Cortex of kidney (tissue), 1 donor: ENCODE data around the gene HES1.

Experiments
- DNase-seq: peaks from one replicate; lab custom pipeline; 2025; lab: John Stamatoyannopoulos, UW

Gene HES1

DNA sequence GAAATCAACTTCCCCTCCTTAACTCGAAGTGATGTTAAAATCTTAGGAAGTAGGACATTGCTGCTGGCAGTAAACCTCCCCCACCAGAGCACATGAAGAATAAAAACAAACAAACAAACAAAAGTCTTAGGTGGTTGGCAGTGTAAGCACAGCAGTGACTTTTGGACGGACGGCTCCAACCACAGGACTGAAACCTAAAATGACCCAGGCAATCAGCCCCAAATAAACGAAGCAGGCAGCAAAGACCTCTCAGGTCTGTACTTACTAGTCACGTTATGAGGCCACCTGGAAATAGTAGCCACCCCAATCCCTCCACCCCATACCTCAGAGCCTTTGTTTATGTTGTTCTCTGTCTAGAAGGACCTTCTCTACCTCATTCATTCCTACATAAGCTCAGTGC lies 33.5 kb upstream of the HES1 start:
- DNase-seq, result no peak

DNA sequence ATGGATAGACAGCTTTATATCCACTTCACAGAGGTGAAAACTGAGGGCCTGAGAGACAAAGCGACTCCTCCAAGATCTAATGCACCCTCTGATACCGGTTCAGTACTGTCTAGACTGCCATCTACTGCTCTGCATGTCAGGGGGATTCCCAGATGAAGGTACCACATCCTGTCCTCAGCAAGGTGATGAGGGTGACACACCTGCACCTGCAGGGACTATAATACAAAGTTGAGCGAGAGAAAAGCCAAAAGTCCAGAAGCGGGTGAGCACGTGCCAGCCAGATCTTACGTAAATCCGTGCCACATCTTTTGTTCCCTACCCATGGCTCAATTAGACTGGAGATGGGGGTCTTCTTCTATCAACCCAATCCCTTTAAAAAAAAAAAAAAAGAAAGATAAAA lies 32.4 kb upstream of the HES1 start:
- no peak for DNase-seq

DNA sequence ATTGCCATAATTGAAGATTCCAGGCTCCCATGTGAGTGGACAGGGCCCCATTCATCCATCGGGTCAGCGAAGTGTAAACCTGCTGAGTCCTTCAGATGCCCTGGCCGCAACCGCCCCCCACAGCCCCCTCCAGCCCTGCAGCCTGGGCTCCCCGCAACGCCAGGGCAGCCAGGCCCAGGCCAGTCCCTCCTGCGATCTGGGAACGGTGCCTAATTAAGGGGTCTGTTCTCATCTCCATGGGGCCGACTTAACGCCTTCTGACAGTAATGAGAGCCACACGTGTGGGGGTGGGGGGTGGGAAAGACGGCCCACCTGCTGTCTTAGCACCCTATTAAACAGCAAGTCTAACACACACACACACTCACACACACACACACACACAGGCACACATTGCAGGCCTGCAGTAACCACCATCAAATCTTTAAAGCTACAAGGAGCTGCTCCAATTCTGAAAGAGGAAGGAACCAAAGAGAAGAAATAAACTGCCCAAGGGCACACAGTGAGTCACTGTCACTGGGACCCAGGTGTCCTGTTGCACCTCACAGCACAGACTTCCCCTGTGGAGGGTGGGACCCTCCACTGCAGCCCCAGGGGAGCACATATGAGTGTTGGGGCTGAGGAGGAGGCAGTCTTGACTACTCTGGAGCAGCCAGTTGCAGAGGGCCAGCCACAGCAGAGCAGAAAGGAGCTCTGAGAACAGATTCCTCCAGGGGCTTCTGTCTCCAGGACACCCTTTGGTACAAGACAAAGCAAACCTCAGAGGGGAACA lies 31.8 kb upstream of the HES1 start:
- DNase-seq, result no peak

DNA sequence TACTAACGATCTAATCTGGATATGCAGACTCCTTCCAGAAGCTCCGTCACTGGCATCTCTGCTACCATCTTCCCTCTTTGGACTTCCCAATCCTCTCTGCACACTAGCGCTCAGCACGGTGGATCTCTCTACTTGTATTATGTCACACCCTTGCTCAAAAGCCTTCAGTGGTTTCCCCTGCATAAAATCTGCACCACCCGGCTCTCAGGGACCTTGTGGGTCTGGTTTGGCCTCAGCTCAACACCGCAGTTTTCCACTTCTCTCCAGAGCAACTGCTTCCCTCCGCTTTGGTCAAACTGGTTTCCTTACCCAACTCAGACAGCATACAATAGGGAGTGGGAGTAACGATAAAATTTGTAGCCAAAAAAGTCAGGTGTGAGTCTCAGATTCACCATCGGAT lies 30.7 kb upstream of the HES1 start:
- no peak for DNase-seq

DNA sequence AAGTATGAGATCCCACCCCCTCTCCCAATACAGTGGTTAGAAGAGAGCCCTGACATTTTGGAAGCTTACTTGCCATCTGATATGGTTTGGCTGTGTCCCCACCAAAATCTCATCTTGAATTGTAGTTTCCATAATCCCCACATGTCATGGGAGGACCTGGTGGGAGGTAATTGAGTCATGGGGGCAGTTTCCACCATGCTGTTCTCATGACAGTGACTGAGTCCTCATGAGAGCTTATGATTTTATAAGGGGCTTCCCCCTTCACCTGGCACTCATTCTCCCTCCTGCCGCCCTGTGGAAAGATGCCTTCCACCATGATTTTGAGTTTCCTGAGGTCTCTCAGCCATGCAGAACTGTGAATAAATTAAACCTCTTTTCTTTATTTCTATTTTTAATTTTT lies 28.8 kb upstream of the HES1 start:
- DNase-seq, result no peak

DNA sequence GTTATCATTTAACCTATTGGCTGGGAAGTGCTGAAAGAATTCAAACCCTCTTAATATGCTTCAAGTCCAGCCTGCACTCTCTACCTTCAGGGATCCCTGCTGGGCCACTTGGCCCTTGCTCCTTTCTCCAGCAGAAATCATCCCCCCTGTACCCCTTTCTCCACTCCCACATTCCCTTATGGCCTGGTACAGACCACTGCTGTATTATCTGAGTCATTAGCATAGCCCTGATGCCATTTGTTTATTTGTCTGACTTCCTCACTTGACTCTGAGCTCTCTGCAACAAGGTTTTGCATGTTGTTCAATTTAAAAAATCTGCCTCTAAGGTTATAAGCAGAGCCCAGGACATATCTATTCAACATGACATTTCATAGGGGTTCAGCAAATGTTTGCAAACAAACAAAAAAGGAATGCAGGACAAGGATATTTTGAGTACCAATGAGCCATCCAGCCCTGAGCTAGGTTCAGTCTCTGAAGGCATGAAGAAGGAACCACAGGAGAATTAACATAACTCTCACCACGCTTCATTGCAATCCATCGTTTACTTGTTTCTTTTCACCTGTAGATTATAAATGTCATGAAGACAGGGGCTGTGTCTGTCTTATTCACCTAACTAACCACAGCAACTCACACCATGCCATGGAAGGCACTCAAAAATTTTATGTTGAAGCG lies 26.6 kb upstream of the HES1 start:
- no peak for DNase-seq

DNA sequence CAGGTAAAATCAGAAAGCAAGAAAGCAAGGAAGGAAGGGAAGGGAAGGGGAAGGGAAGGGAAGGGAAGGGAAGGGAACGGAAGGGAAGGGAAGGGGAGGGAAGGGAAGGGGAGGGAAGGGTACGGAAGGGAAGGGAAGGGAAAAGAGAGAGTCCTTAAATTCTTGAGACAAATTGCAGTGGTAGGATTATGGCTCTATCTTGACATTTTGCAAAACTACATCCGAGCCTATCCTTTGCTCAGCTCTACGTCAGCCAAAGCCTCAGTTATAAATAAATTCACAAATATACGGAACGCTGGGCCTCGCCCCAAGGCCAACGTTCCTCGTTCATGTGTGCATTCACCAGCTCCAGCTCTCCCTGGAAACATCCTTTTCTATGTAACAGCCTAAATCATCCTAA lies 25.5 kb upstream of the HES1 start:
- DNase-seq, result no peak

DNA sequence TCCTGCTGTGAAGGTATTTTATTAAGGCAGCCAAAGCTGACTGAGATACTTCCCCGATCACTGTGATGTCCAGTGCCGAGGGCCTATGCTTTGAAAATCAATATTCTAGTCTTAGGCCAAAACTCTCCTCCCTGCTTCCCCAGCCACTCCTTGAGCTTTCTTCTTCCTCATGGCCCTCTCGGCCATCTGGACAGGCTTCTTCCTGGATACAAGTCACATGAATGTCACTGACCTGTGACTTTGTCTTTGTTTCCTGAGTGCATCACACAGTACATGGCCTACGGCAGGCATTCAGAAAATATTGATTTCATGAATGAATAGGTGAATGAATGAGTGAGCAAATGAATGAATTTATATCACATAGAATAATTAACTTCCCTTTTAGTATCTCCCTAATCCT lies 24.6 kb upstream of the HES1 start:
- DNase-seq, result no peak

DNA sequence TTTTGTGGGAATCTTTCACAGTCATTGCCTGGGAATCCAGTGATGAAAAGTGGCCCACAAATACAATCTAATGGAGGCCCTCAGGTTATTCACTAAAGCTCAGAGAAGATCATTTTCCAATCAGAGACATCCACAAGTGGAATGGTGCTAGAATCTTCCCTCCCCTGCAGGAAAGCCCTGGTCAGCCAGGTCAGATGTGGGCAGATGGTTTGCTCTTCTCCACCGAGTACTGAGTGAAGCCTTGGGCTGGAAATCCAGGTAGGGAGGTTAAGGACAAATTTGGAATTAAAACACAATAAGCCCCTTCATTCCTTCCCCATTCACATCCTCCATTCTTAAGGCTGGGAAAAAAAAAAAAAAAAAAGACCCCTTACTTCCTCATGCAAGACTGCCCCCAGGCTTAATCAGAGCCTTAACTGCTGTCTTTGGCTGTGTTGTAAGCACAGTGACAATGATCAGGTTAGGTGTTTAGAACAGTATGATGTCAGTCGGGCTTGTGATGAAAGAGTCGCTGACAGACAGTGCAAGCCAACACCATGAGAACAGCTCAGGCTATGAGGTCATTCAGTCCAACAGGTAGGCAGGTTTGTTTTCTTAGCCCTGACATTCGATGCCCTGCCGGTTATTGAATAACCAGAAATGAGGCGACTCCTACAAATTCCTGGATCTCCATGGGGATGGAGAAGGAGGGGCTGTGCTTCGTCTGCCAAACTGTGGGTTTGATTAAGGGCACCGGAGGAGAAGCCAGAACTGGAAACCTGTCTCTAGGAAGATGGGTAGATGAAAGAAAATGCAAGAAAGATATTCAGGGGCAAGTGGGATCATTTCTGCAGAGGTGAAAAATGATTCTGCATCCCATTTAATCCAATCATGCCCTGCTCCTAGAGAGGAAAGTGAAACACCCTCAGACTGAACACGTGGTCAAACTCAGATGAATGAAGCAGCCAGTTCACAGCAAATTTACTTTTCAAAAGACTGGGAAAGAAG lies 23.5 kb upstream of the HES1 start:
- DNase-seq, result no peak

DNA sequence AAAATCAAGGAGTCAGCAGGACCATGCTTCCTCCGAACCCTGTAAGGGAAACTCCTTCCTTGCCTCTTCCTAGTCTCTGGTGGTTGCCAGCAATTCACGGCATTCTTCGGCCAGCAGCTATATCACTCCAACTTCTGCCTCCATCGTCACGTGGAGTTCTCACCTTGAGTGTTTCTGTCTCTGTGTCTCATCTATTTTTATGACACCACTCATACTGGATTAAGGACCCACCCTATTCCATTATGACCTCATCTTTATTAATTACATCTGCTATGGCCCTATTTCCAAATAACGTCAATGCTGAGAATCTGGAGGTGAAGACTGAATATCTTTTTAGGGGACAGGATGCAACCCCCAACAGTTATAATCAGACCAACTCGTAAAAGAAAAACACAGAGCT lies 21.8 kb upstream of the HES1 start:
- no peak for DNase-seq

DNA sequence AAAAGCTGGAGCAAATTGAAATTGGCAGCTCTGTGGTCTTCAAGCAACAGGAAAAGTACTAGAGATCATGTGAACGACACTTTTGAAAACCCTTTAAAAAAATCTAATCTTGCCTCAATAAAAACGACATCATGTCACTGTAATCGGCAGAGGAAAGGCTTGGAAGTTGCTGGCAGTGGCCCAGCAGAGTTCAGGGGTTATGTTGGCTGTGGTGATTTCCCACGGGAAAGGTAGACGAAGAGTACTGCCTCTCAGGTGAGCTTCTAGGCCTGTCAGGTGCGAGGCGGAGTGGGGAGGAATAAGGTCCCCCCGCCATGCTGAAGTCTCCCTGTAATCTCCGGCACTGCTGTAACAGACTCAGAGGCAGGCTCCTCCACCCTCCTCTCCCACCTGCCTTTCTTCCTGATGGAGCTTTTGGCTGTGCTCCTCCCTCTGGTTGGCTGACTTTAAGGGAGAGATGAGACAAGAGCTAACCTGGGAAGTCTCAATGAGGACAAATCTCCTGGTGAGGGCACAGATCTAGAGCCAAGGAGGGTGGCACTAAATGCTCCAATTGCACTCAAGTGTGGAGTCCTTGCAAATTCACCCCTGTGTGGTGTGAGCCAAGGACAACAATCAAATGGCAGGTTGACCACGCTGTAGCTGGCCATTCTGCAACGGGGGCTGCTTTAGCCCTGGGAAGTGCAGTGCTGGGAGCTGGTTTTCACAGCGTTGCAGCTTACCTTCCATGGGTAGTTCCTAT lies 18.7 kb upstream of the HES1 start:
- no peak for DNase-seq

DNA sequence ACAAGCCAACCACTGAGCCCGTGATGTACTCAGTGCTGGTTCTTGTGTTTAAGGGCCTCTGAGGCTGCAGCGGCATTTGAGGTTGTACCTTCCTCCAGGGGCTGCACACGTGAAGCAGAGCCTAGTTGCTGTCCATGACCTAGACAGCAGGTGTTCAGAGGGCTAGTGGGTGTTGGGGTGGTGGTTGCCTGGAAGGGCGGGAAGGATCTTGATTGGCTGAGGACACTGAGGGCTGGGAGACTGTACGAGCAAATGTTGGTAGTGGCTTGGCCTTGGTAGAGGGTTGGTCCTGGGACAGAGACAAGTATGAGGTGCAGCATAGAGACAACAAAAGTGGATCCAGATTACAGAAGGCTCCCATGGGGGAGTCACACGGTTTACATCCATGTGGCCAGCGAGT lies 17.0 kb upstream of the HES1 start:
- DNase-seq, result no peak

DNA sequence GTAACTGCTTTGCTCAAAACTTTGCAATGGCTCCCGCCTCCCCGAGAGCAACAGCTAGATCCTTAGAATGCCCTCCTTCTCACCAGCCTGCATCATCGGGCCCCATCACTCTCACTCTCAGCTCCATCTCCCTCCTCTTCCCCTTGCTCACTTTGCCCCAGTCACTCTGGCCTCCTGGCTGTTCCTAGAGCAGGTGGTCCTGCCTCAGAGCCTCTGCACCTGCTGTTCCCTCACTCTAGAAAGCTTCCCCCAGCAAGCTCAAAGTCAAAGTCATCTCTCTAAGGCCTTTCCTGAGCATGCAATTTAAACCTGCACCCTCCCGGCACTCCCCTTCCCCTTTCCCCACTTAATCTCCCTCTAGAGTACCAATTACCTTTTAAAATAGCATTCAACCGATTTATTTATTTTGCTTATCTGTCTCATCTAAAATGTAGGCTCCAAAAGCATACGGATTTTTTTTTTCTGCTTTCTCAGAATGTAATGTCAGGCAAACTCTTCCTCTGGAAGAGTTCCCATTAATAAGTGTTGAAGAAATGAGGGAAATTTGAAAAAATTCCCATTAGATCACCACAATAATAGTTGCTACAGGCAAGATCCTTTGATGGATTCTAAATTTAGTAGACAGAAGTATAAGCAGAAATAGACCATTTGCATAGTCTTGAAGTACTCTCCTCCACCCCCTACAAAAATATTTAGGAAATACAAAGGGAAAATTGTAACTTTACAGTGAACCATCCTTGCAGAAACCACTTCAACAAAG lies 15.9 kb upstream of the HES1 start:
- no peak for DNase-seq

DNA sequence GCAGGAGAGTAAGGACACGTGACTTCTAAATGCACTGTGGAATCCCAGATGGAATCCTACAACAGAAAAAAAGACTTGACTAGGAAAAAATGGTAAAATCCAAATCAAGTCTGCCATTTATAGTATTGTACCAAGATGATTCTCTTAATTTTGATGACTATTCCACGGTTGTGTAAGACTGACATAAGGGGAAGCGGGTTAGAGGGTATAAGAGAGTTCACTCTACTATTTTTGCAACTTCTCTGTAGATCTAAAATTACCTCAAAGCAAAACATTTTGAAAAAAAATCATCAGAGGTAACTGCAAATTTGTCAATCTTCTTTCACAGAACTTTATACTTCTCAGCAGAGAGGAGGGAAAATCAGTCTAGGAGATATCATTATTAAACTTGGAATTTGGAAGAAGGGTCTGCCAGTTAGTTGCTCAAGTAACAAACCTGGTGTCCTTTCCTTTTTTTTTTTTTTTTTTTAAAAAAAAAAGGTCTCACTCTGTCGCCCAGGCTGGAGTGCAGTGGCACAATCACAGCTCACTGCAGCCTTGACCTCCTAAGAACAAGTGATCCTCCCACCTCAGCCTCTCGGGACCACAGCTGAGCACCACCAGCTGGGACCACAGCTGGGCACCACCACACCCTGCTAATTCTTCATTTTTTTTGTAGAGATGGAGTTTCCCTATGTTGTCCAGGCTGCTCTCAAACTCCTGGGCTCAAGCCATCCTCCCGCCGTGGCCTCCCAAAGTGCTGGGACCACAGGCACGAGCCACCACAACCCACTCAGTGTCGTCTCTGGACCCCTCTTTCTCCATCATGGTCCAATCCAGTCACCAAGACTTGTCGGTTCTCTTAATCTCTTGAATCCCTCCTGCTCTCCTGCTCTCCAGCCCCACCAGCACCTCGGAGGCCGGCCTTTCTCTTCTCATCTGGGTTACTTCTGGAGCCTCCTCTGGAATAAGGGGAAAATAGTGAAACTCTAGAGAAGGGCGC lies 14.9 kb upstream of the HES1 start:
- no peak for DNase-seq

DNA sequence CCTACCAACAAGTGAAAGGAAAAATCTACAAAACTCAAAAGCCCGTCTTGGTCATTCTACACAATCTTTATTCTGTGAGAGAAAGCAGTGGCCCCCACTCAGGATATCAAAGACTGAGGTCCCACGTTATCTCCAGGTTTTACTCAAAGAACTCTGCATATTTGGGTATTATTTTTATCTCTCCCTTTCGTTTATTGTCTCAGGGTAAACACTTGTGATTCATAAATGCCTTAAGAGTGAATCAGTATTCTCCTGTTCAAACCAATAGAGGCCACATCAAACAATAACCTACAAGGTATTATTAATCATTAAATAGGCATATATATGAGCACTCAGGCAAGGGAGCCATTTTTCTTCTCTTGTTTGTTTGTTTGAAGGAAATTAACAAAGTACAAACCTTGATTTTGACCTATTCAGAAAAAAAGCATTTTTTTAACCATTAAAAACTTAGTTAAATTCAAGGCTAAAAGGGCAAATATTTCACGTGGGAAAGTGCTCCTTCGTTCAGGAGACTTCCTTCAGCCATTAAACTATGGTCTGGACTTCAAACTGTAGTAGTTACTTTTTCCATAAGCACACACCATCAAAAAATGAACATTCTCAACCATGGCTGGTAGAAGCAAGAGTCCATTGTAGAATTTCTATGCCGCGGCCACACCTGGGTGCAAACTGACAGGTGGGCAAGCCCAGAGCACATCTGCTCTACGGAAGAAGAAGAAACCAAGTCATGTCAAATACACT lies 13.9 kb upstream of the HES1 start:
- no peak for DNase-seq

DNA sequence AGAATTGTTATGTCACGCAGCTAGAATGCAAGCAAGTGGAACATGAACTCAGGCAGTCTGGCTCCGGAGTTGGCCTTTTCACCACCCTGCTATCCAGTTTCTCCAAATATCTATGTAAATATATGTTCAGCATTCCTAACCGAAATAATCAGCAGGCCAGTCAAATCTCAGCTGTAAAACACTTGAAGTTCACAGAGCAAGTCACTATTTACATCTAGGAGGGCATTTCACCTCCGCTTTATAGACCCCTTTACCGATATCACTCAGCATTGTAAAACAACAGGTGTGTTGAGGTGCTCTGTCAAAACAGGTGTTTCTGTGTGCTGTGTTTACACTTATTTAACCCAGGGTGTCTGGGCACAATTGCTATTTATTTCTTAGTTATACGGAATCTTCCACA lies 12.2 kb upstream of the HES1 start:
- DNase-seq, result no peak

DNA sequence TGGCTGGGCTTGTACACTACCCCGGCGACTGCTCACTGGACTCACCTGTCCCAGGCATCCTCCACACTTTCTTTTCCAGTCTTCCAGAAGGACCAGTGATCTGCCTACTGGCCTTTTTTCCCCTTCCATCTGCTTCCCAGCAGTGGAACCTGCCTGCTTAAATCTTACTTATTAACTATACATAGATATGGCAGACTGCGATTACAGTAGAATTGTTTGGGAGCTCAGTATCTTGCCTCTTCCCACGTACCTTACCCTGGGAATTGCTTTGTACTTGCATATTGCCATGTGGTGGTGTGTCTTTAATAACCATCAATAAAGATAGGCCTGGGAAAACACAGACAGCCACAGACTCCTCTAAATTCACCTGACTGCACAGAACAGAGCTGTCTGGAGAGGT lies 11.8 kb upstream of the HES1 start:
- no peak for DNase-seq

DNA sequence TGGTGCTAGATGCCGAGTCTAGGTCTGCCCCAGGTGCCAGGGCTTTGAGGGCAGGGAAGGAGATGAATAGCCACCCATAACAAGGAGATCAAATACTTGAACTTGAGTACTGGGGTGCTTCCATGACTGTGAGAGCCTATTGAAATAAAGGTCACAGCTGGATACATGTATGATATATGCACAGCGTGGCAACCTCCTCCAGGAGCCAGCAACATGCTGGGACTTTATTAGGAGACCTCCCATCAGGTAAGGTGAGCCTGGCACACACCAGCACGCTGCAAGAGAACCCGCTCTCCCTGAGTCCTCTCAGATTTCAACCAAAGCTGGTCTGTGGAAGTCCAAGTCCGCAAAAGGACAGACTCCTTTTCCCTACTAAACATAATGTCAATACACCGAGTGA lies 10.5 kb upstream of the HES1 start:
- no peak for DNase-seq

DNA sequence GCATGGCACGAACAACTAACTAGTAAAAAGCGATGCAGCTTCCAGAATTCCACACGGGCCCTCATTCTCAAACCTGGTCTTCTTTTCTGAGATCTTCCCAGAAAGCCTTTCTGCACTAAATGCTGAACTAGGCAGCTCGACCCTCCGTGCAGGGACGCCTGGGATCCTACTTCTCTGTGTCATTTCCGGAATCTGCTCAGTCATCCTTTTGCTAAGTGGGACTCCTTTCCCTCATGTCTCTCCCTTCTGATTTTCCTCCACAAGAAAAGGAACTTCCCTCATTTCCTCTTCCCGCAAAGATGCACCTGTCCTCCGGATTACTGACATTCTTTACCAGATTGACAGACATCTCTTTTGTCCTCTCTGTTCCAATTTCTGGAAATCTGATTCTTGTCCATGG lies 9.2 kb upstream of the HES1 start:
- DNase-seq, result no peak
